BLaER1 (cell line): Measurements from ENCODE around the gene CDH13.

ENCODE experiments used
- H3K27ac ChIP-seq: shearing (Covaris generic); formaldehyde crosslinking; 2 replicates; pipeline ENCODE4 v1.8.1; 2022
- H3K27me3 ChIP-seq: shearing (Covaris generic); formaldehyde crosslinking; 2 replicates; pipeline ENCODE4 v1.8.1; 2022
- H3K36me3 ChIP-seq: shearing (Covaris generic); formaldehyde crosslinking; 2 replicates; pipeline ENCODE4 v1.8.1; 2022
- H3K4me1 ChIP-seq: shearing (Covaris generic); formaldehyde crosslinking; 2 replicates; pipeline ENCODE4 v1.8.1; 2022
- H3K4me2 ChIP-seq: shearing (Covaris generic); formaldehyde crosslinking; 2 replicates; pipeline ENCODE4 v1.8.1; 2022
- H3K4me3 ChIP-seq: shearing (Covaris generic); formaldehyde crosslinking; 2 replicates; pipeline ENCODE4 v1.8.1; 2022
- H3K9ac ChIP-seq: shearing (Covaris generic); formaldehyde crosslinking; 2 replicates; pipeline ENCODE4 v1.8.1; 2022
- H3K9me3 ChIP-seq: shearing (Covaris generic); formaldehyde crosslinking; 2 replicates; pipeline ENCODE4 v1.8.1; 2022
- H4K20me1 ChIP-seq: shearing (Covaris generic); formaldehyde crosslinking; 2 replicates; pipeline ENCODE4 v1.8.1; 2022
- Cebpa-rat ChIP-seq: shearing (Covaris generic); IDR thresholded peaks from 2 replicates; pipeline ENCODE4 v1.8.1; 2022

Gene CDH13

GRCh38 chr16:83354015-83354414, 727.2 kb downstream of the CDH13 start:
- Histone ChIP-seq H3K9me3 (no peaks in the 10 kb centered on the region), H3K9ac (no peak overlapping the region)

GRCh38 chr16:83355570-83356218, 728.9 kb downstream of the CDH13 start:
- no peak for TF ChIP-seq Cebpa-rat

More at GRCh38 chr16:83354015-83354414, 727.2 kb downstream of the CDH13 start:
- H3K36me3 ChIP-seq: no peaks in the 10 kb centered on the region
- H3K27ac ChIP-seq: no peak overlapping the region
- no peak overlapping the region for H3K4me3 ChIP-seq
- H3K4me1 ChIP-seq: no peaks in the 10 kb centered on the region; the same call in 1 of the 2 replicates
- TF ChIP-seq Cebpa-rat: no peak
- no peaks in the 10 kb centered on the region for H3K27me3 ChIP-seq
- H3K4me2 ChIP-seq: no peak overlapping the region
- H4K20me1 ChIP-seq: no peaks in the 10 kb centered on the region

GRCh38 chr16:83356266-83356665, 729.5 kb downstream of the CDH13 start:
- Histone ChIP-seq H3K9me3 (no peaks in the 10 kb centered on the region; the same call in 1 of the 2 replicates), H3K27ac (no peak overlapping the region), H3K36me3 (no peaks in the 10 kb centered on the region)

More at GRCh38 chr16:83355570-83356218, 728.9 kb downstream of the CDH13 start:
- Histone ChIP-seq H3K4me1 (no peaks in the 10 kb centered on the region; the same call in 1 of the 2 replicates), H3K27ac (no peak overlapping the region), H3K27me3 (no peaks in the 10 kb centered on the region), H3K4me2 (no peak overlapping the region), H3K4me3 (no peak overlapping the region), H3K9ac (no peak overlapping the region), H4K20me1 (no peaks in the 10 kb centered on the region), H3K36me3 (no peaks in the 10 kb centered on the region), H3K9me3 (no peaks in the 10 kb centered on the region; the same call in 1 of the 2 replicates)

GRCh38 chr16:83356986-83357385, 730.2 kb downstream of the CDH13 start:
- H3K4me2 ChIP-seq: no peak overlapping the region
- no peaks in the 10 kb centered on the region for H4K20me1 ChIP-seq
- H3K4me1 ChIP-seq: no peaks in the 10 kb centered on the region; the same call in 1 of the 2 replicates
- no peak overlapping the region for H3K4me3 ChIP-seq
- no peak overlapping the region for H3K9ac ChIP-seq
- no peaks in the 10 kb centered on the region for H3K36me3 ChIP-seq
- H3K27ac ChIP-seq: no peak overlapping the region
- TF ChIP-seq Cebpa-rat: no peak
- no peaks in the 10 kb centered on the region; the same call in 1 of the 2 replicates for H3K9me3 ChIP-seq
- no peaks in the 10 kb centered on the region for H3K27me3 ChIP-seq

More at GRCh38 chr16:83356266-83356665, 729.5 kb downstream of the CDH13 start:
- Histone ChIP-seq H3K4me2 (no peak overlapping the region), H3K4me3 (no peak overlapping the region), H3K4me1 (no peaks in the 10 kb centered on the region; the same call in 1 of the 2 replicates), H3K27me3 (no peaks in the 10 kb centered on the region), H4K20me1 (no peaks in the 10 kb centered on the region), H3K9ac (no peak overlapping the region)
- no peak for TF ChIP-seq Cebpa-rat

- H3K4me1 ChIP-seq: no peaks in the 10 kb centered on the region
- H3K36me3 ChIP-seq: no peaks in the 10 kb centered on the region
- no peak overlapping the region for H3K4me3 ChIP-seq
- H3K9ac ChIP-seq: no peak overlapping the region
- H3K27ac ChIP-seq: no peak overlapping the region
- no peaks in the 10 kb centered on the region for H3K27me3 ChIP-seq
- H3K4me2 ChIP-seq: no peak overlapping the region
- no peaks in the 10 kb centered on the region for H4K20me1 ChIP-seq
- no peaks in the 10 kb centered on the region; the same call in 1 of the 2 replicates for H3K9me3 ChIP-seq
- no peak for TF ChIP-seq Cebpa-rat
Measured at GRCh38 chr16:83363521-83363920, 736.8 kb downstream of the CDH13 start.

GRCh38 chr16:83365166-83365565, 738.4 kb downstream of the CDH13 start:
- no peaks in the 10 kb centered on the region for H4K20me1 ChIP-seq
- no peak overlapping the region for H3K4me2 ChIP-seq
- H3K36me3 ChIP-seq: no peaks in the 10 kb centered on the region
- TF ChIP-seq Cebpa-rat: no peak
- H3K9ac ChIP-seq: no peak overlapping the region
- H3K4me1 ChIP-seq: no peaks in the 10 kb centered on the region
- no peak overlapping the region for H3K27ac ChIP-seq
- H3K27me3 ChIP-seq: no peaks in the 10 kb centered on the region
- no peaks in the 10 kb centered on the region; the same call in 1 of the 2 replicates for H3K9me3 ChIP-seq
- H3K4me3 ChIP-seq: no peak overlapping the region

- H3K4me2 ChIP-seq: no peak overlapping the region
- TF ChIP-seq Cebpa-rat: no peak
- H3K27ac ChIP-seq: no peak overlapping the region
- H3K36me3 ChIP-seq: no peaks in the 10 kb centered on the region
- no peaks in the 10 kb centered on the region for H4K20me1 ChIP-seq
- no peaks in the 10 kb centered on the region for H3K27me3 ChIP-seq
- no peaks in the 10 kb centered on the region for H3K4me1 ChIP-seq
- H3K4me3 ChIP-seq: no peak overlapping the region
- no peak overlapping the region for H3K9ac ChIP-seq
- no peaks in the 10 kb centered on the region for H3K9me3 ChIP-seq
Measured at GRCh38 chr16:83366228-83366627, 739.5 kb downstream of the CDH13 start.

- TF ChIP-seq Cebpa-rat: no peak
- Histone ChIP-seq H3K9me3 (no peaks in the 10 kb centered on the region), H3K36me3 (no peaks in the 10 kb centered on the region), H4K20me1 (no peaks in the 10 kb centered on the region), H3K9ac (no peak overlapping the region), H3K4me1 (no peaks in the 10 kb centered on the region), H3K27ac (no peak overlapping the region), H3K4me2 (no peak overlapping the region), H3K27me3 (no peaks in the 10 kb centered on the region), H3K4me3 (no peak overlapping the region)
Measured at GRCh38 chr16:83374979-83375378, 748.2 kb downstream of the CDH13 start.

- Histone ChIP-seq H3K9me3 (no peaks in the 10 kb centered on the region), H3K27me3 (no peaks in the 10 kb centered on the region), H4K20me1 (no peaks in the 10 kb centered on the region), H3K9ac (no peak overlapping the region), H3K4me3 (no peak overlapping the region), H3K27ac (no peak overlapping the region), H3K4me1 (no peaks in the 10 kb centered on the region), H3K4me2 (no peak overlapping the region), H3K36me3 (no peaks in the 10 kb centered on the region)
- no peak for TF ChIP-seq Cebpa-rat
Measured at GRCh38 chr16:83389751-83390150, 763.0 kb downstream of the CDH13 start.

GRCh38 chr16:83390759-83391158, 764.0 kb downstream of the CDH13 start:
- Histone ChIP-seq H3K27me3 (no peaks in the 10 kb centered on the region), H4K20me1 (no peaks in the 10 kb centered on the region), H3K27ac (no peak overlapping the region), H3K4me3 (no peak overlapping the region), H3K4me2 (no peak overlapping the region), H3K9me3 (no peaks in the 10 kb centered on the region), H3K9ac (no peak overlapping the region), H3K4me1 (no peaks in the 10 kb centered on the region), H3K36me3 (no peaks in the 10 kb centered on the region)
- no peak for TF ChIP-seq Cebpa-rat
